HepG2 (cell line): ENCODE results near the gene SLC1A2. TPM values are rescaled to one million over a fixed set of nuclear protein-coding genes. Genes with fewer than 3 reads are reported as not detected.

Experiments used
- ATAC-seq: fragments of 200-7000 bp; cut with Tn5 transposase; 3 replicates; pipeline ENCODE4 v1.9.1; 2020; ENCODE audit warnings: mild to moderate bottlenecking, moderate library complexity
- BruUV-seq: library from RNA; stranded (reverse); fragments of 400-500 nt; replicated peaks from 2 replicates; lab custom pipeline; 2021; lab: Mats Ljungman, UMichigan
- CTCF ChIA-PET: fragments of 300-600 bp; formaldehyde crosslinking; extraction: SDS; loops from one replicate; lab custom pipeline; 2021; ENCODE audit warnings: low total read pairs, inconsistent platforms, low intra/inter-chr PET ratio; lab: Yijun Ruan, JAX
- POLR2A ChIA-PET: fragments of 350-600 bp; sonication (Branson Sonifier 250); formaldehyde crosslinking; loops from one replicate; lab custom pipeline; 2020; ENCODE audit warnings: antibody characterized with exemption, inconsistent platforms; lab: Yijun Ruan, JAX
- DNase-seq: peaks from one replicate; pipeline ENCODE4 v3.0.0-alpha.2; 2015; ENCODE audit warnings: low spot score
- FAIRE-seq: peaks from 3 replicates; lab custom pipeline; 2011; peaks lifted over from hg19 to GRCh38; lab: Jason Lieb, UNC
- H2AFZ ChIP-seq: one replicate; pipeline ENCODE4 v1.6.1; 2011; ENCODE audit warnings: low read length, inconsistent platforms
- H3K27ac ChIP-seq: fragments of 300-600 bp; 3 replicates; pipeline ENCODE4 v1.8.0; 2011; ENCODE audit warnings: mixed run types, mild to moderate bottlenecking, mixed read lengths, low read length, inconsistent platforms; ENCODE audit not compliant: insufficient read depth; ENCODE audit errors: extremely low read length
- H3K27me3 ChIP-seq, 2 experiments: fragments of 200-600 bp in 1 of 2; 2 replicates in 1 of 2; 3 replicates in 1 of 2; pipeline versions ENCODE4 v1.6.0 to v1.8.0; 2011; ENCODE audit warnings: low read length in 2 of 2, mild to moderate bottlenecking in 2 of 2, moderate library complexity in 2 of 2, inconsistent platforms in 1 of 2; ENCODE audit not compliant: insufficient read depth in 2 of 2, control insufficient read depth in 1 of 2
- H3K36me3 ChIP-seq, 2 experiments: fragments of 200-600 bp in 1 of 2; replicated peaks in 1 of 2; 2 replicates in 1 of 2; 3 replicates in 1 of 2; pipeline versions ENCODE4 v1.5.1 to v1.8.0; 2011; ENCODE audit warnings: low read length in 2 of 2, inconsistent platforms in 1 of 2; ENCODE audit not compliant: insufficient read depth in 2 of 2, control insufficient read depth in 1 of 2
- H3K4me1 ChIP-seq: 2 replicates; pipeline ENCODE4 v1.5.1; 2012; ENCODE audit warnings: low read length, inconsistent platforms; ENCODE audit not compliant: insufficient read depth
- H3K4me2 ChIP-seq: 2 replicates; pipeline ENCODE4 v1.6.0; 2011; ENCODE audit warnings: low read depth, low read length, inconsistent platforms
- H3K4me3 ChIP-seq, 3 experiments: fragments of 200-600 bp in 1 of 3; sonication (generic), shearing (Covaris generic) in 1 of 3; replicated peaks in 1 of 3; 2 replicates each; pipeline ENCODE4 v1.5.1; 2011 to 2016; ENCODE audit warnings: low read length in 3 of 3, inconsistent platforms in 2 of 3, low read depth in 2 of 3, mild to moderate bottlenecking in 2 of 3, control low read depth in 1 of 3, mixed read lengths in 1 of 3; ENCODE audit not compliant: insufficient read depth in 1 of 3
- H3K79me2 ChIP-seq: one replicate; pipeline ENCODE4 v1.6.1; 2011; ENCODE audit warnings: low read length, inconsistent platforms; ENCODE audit not compliant: insufficient read depth
- H3K9ac ChIP-seq: 2 replicates; pipeline ENCODE4 v1.6.0; 2011; ENCODE audit warnings: mild to moderate bottlenecking, low read depth, low read length, inconsistent platforms; ENCODE audit not compliant: insufficient read depth
- H3K9me3 ChIP-seq: 2 replicates; pipeline ENCODE4 v1.5.1; 2012; ENCODE audit warnings: mild to moderate bottlenecking, low read length
- H4K20me1 ChIP-seq: 2 replicates; pipeline ENCODE4 v1.6.0; 2011; ENCODE audit warnings: inconsistent platforms, mild to moderate bottlenecking, low read length, moderate library complexity; ENCODE audit not compliant: insufficient read depth
- AGO2 ChIP-seq: fragments of 200-400 bp; formaldehyde crosslinking; optimal IDR thresholded peaks from 2 replicates; pipeline ENCODE3; 2017; ENCODE audit warnings: mild to moderate bottlenecking, low read depth, low read length, moderate library complexity
- FOSL2 ChIP-seq: sonication (generic); formaldehyde crosslinking; IDR thresholded peaks from 2 replicates; pipeline ENCODE4 v1.4.0; 2020; ENCODE audit warnings: missing genetic modification reagents
- KDM3A ChIP-seq: IDR thresholded peaks from 2 replicates; pipeline ENCODE4 v1.6.1; 2018; ENCODE audit warnings: low read depth, missing compliant biosample characterization
- KLF13 ChIP-seq: sonication (generic); formaldehyde crosslinking; IDR thresholded peaks from 2 replicates; pipeline ENCODE4 v1.4.0; 2020; ENCODE audit warnings: mild to moderate bottlenecking, missing genetic modification reagents
- MEIS2 ChIP-seq: sonication (generic); formaldehyde crosslinking; IDR thresholded peaks from 2 replicates; pipeline ENCODE4 v1.9.0; 2021; ENCODE audit warnings: mild to moderate bottlenecking, missing genetic modification reagents
- MLLT10 ChIP-seq: sonication (generic); formaldehyde crosslinking; IDR thresholded peaks from 2 replicates; pipeline ENCODE4 v1.4.0; 2020; ENCODE audit warnings: missing genetic modification reagents
- PHF21A ChIP-seq: sonication (generic); formaldehyde crosslinking; IDR thresholded peaks from 2 replicates; pipeline ENCODE4 v1.5.0; 2020; ENCODE audit warnings: mild to moderate bottlenecking, missing genetic modification reagents
- POLR2AphosphoS5 ChIP-seq: IDR thresholded peaks from 2 replicates; pipeline ENCODE4 v1.6.1; 2012; ENCODE audit warnings: low read depth, low read length
- RAD21 ChIP-seq: fragments of 450-650 bp; formaldehyde crosslinking; IDR thresholded peaks from 2 replicates; pipeline ENCODE4 v1.5.0; 2020; ENCODE audit warnings: mild to moderate bottlenecking
- ZNF10 ChIP-seq: sonication (generic); formaldehyde crosslinking; IDR thresholded peaks from 2 replicates; pipeline ENCODE4 v1.4.0; 2020; ENCODE audit warnings: mild to moderate bottlenecking, low read depth, missing genetic modification reagents, borderline replicate concordance
- ZNF33B ChIP-seq: sonication (generic); formaldehyde crosslinking; IDR thresholded peaks from 2 replicates; pipeline ENCODE4 v1.5.1; 2020; ENCODE audit warnings: mild to moderate bottlenecking, missing genetic modification reagents
- ZNF468 ChIP-seq: sonication (generic); formaldehyde crosslinking; IDR thresholded peaks from 2 replicates; pipeline ENCODE4 v1.8.0; 2022; ENCODE audit warnings: mild to moderate bottlenecking, moderate library complexity, missing genetic modification reagents
- ZNF570 ChIP-seq: sonication (generic); formaldehyde crosslinking; IDR thresholded peaks from 2 replicates; pipeline ENCODE4 v1.4.0; 2020; ENCODE audit warnings: mild to moderate bottlenecking, missing genetic modification reagents, borderline replicate concordance
- WGBS: methylation state at CpG from one replicate; pipeline ENCODE4 v1.1.6; 2017; ENCODE audit warnings: low lambda C conversion rate; 5-methylcytosine and 5-hydroxymethylcytosine counted together
- in situ Hi-C: cut with HindIII; loops from 2 replicates; pipeline ENCODE4 v1.10.0; 2017; ENCODE audit warnings: low pct_unique_long_range_greater_than_20kb; ENCODE audit not compliant: extremely low pct_ligation_motif_present
- intact Hi-C: fragments of 100-400 bp; cut with micrococcal nuclease; formaldehyde crosslinking; loops from one replicate; pipeline ENCODE4 v1.10.0; 2022; ENCODE audit not compliant: unreplicated experiment
- polyA plus RNA-seq, 8 experiments: library from polyadenylated mRNA; depleted of rRNA in 3 of 8; stranded (reverse) in 7 of 8; unstranded in 1 of 8; fragments of >200 nt; fragmentation: Illumina TruSeq in 4 of 8; extraction: Trizol in 4 of 8; gene quantifications; 2 replicates each; pipeline versions ENCODE4 v1.2.1 to v1.2.3, GENCODE V29; 2011 to 2016; ENCODE audit warnings: low read depth in 4 of 8, missing spikeins in 1 of 8, mixed read lengths in 1 of 8; ENCODE audit not compliant: insufficient read depth in 1 of 8
- total RNA-seq, 5 experiments: library from RNA; depleted of rRNA; stranded (reverse); fragments of >200 nt; fragmentation: Illumina TruSeq; extraction: Trizol; gene quantifications; 2 replicates each; pipeline ENCODE4 v1.2.3, GENCODE V29; 2016; ENCODE audit warnings: low read depth in 1 of 5
- TF ChIP-seq, protein P1 (sequence below): sonication (generic); formaldehyde crosslinking; IDR thresholded peaks from 2 replicates; pipeline ENCODE4 v1.4.0; 2020; ENCODE audit warnings: mild to moderate bottlenecking, low read depth, missing genetic modification reagents
- TF ChIP-seq, protein P2 (sequence below): sonication (generic); formaldehyde crosslinking; IDR thresholded peaks from 2 replicates; pipeline ENCODE4 v1.4.0; 2020; ENCODE audit warnings: missing genetic modification reagents, borderline replicate concordance
- TF ChIP-seq, protein P3 (sequence below): IDR thresholded peaks from 2 replicates; pipeline ENCODE4 v1.6.1; 2016; ENCODE audit warnings: low read depth, control low read depth

SLC1A2 gene
- total and polyA plus RNA-seq, 2 of the 13 experiments (the other 11 are each of a cell fraction or from before 2014, with no cell fraction given), result 23.2 to 43.2 TPM

DNA sequence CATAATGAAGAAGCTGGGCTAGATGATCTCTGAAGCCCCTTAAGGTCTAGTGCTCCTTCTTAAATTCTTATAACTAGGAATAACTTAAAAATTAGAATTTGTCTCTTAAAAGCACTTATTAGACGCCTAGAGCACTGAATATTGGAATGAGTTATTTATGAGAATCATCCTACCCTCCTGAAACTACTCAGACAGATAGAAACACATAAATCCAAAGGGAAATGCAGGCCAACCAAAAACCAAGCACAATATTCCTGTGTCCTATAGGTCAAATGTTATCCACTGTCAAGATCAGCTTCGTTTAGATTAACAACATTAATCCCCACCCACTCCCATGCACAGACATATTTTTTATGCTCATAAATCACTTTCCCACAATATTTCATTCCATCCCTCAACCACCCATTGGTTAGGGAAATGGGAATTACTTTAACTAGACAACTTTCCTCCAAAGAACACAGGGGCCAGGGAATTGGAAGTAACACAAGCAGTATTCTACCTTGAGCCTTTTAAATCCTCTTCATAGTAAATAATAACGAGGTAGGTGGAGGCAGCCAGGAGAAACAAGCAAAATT lies 193.3 kb downstream of the SLC1A2 start:
- peaks cover 0 to 1% of the 10 kb centered on the region in 2 experiments; a peak in 2 of 5 replicates for H3K27me3 ChIP-seq
- no peak overlapping the region for H3K4me2 ChIP-seq
- intact Hi-C loops (loop anchor here (2.0 kb wide), 1 partner anchor 35 kb away; no protein-coding TSS in a partner anchor), in situ Hi-C loops (no loop called here)
- ChIA-PET CTCF (no interaction called here), POLR2A (no interaction called here)
- H3K9me3 ChIP-seq, result no peaks in the 10 kb centered on the region
- no peak overlapping the region for H3K27ac ChIP-seq
- FAIRE-seq (no peak), ATAC-seq (no peak), DNase-seq (no peak)
- no peak overlapping the region for H2AFZ ChIP-seq
- no peak for TF ChIP-seq KLF13
- no peak for TF ChIP-seq AGO2
- TF ChIP-seq ZNF570 (CRISPR knock-in tag), result no peak
- TF ChIP-seq, protein P1, sequence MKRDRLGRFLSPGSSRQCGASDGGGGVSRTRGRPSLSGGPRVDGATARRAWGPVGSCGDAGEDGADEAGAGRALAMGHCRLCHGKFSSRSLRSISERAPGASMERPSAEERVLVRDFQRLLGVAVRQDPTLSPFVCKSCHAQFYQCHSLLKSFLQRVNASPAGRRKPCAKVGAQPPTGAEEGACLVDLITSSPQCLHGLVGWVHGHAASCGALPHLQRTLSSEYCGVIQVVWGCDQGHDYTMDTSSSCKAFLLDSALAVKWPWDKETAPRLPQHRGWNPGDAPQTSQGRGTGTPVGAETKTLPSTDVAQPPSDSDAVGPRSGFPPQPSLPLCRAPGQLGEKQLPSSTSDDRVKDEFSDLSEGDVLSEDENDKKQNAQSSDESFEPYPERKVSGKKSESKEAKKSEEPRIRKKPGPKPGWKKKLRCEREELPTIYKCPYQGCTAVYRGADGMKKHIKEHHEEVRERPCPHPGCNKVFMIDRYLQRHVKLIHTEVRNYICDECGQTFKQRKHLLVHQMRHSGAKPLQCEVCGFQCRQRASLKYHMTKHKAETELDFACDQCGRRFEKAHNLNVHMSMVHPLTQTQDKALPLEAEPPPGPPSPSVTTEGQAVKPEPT (CRISPR knock-in tag), result no peak
- no peak for TF ChIP-seq RAD21 (CRISPR knock-in tag)
- TF ChIP-seq, protein P2, sequence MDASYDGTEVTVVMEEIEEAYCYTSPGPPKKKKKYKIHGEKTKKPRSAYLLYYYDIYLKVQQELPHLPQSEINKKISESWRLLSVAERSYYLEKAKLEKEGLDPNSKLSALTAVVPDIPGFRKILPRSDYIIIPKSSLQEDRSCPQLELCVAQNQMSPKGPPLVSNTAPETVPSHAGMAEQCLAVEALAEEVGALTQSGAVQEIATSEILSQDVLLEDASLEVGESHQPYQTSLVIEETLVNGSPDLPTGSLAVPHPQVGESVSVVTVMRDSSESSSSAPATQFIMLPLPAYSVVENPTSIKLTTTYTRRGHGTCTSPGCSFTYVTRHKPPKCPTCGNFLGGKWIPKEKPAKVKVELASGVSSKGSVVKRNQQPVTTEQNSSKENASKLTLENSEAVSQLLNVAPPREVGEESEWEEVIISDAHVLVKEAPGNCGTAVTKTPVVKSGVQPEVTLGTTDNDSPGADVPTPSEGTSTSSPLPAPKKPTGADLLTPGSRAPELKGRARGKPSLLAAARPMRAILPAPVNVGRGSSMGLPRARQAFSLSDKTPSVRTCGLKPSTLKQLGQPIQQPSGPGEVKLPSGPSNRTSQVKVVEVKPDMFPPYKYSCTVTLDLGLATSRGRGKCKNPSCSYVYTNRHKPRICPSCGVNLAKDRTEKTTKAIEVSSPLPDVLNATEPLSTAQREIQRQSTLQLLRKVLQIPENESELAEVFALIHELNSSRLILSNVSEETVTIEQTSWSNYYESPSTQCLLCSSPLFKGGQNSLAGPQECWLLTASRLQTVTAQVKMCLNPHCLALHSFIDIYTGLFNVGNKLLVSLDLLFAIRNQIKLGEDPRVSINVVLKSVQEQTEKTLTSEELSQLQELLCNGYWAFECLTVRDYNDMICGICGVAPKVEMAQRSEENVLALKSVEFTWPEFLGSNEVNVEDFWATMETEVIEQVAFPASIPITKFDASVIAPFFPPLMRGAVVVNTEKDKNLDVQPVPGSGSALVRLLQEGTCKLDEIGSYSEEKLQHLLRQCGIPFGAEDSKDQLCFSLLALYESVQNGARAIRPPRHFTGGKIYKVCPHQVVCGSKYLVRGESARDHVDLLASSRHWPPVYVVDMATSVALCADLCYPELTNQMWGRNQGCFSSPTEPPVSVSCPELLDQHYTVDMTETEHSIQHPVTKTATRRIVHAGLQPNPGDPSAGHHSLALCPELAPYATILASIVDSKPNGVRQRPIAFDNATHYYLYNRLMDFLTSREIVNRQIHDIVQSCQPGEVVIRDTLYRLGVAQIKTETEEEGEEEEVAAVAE (CRISPR knock-in tag), result no peak
- no peak for TF ChIP-seq ZNF10 (CRISPR knock-in tag)
- no peak for TF ChIP-seq MEIS2 (CRISPR knock-in tag)
- no peak for TF ChIP-seq FOSL2
- TF ChIP-seq, protein P3, sequence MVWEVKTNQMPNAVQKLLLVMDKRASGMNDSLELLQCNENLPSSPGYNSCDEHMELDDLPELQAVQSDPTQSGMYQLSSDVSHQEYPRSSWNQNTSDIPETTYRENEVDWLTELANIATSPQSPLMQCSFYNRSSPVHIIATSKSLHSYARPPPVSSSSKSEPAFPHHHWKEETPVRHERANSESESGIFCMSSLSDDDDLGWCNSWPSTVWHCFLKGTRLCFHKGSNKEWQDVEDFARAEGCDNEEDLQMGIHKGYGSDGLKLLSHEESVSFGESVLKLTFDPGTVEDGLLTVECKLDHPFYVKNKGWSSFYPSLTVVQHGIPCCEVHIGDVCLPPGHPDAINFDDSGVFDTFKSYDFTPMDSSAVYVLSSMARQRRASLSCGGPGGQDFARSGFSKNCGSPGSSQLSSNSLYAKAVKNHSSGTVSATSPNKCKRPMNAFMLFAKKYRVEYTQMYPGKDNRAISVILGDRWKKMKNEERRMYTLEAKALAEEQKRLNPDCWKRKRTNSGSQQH (CRISPR knock-in tag), result no peak
- no peak for TF ChIP-seq PHF21A (CRISPR knock-in tag)
- no peak for TF ChIP-seq POLR2AphosphoS5
- TF ChIP-seq ZNF468 (CRISPR knock-in tag), result no peak
- no peak for TF ChIP-seq MLLT10 (CRISPR knock-in tag)
- no peak for TF ChIP-seq ZNF33B (CRISPR knock-in tag)
- TF ChIP-seq KDM3A (CRISPR knock-in tag), result no peak
- H4K20me1 ChIP-seq, result no peaks in the 10 kb centered on the region
- H3K4me1 ChIP-seq, result peaks cover 9% of the 10 kb centered on the region; the same call in 1 of the 2 replicates
- 1% methylated on average over 3 of the region's 3 CpGs for WGBS
- no peaks in the 10 kb centered on the region for H3K36me3 ChIP-seq
- H3K4me3 ChIP-seq, result no peak overlapping the region
- no peak overlapping the region for H3K9ac ChIP-seq
- no TSS peak for BruUV-seq
- no peaks in the 10 kb centered on the region for H3K79me2 ChIP-seq
